Left ventricle myocardium inferior (tissue), 1 donor: ENCODE measurements around the gene IFITM2. TPM values are rescaled to one million over a fixed set of nuclear protein-coding genes. Genes with fewer than 3 reads are reported as not detected.
"Not testable (repeated sequence)": the region's sequence is repeated elsewhere in the genome, so short reads cannot be mapped to it uniquely, and the experiment has no call there.

ENCODE experiments used
- DNase-seq: peaks from one replicate; pipeline ENCODE4 v3.0.0-alpha.2; 2020
- H3K27ac ChIP-seq: fragments of 200-600 bp; replicated peaks from 2 replicates; pipeline ENCODE4 v1.8.0; 2021
- H3K27me3 ChIP-seq: fragments of 200-600 bp; 2 replicates; pipeline ENCODE4 v1.8.0; 2021; ENCODE audit warnings: low read depth
- H3K36me3 ChIP-seq: fragments of 200-600 bp; 2 replicates; pipeline ENCODE4 v1.8.0; 2021
- H3K4me1 ChIP-seq: fragments of 200-600 bp; 2 replicates; pipeline ENCODE4 v1.8.0; 2021
- H3K4me3 ChIP-seq: fragments of 200-600 bp; 2 replicates; pipeline ENCODE4 v1.8.0; 2021; ENCODE audit warnings: mild to moderate bottlenecking, moderate library complexity
- H3K9me3 ChIP-seq: fragments of 200-600 bp; replicated peaks from 2 replicates; pipeline ENCODE4 v1.8.0; 2021
- intact Hi-C: fragments of 100-400 bp; cut with micrococcal nuclease; formaldehyde crosslinking; loops from one replicate; pipeline ENCODE4 v1.11.0; 2022
- total RNA-seq: library from RNA; stranded (reverse); fragmentation: NEBNext Ultra II Directional; extraction: Animal tissue kit (Norgen Biotek cat#: 25700); gene quantifications from one replicate; pipeline ENCODE4 v1.2.1, GENCODE V29; 2021
- TF ChIP-seq, protein P1 (sequence below): fragments of 200-600 bp; IDR thresholded peaks from 2 replicates; pipeline ENCODE4 v1.8.0; 2021; ENCODE audit warnings: antibody characterized with exemption, mild to moderate bottlenecking, borderline replicate concordance
- donor health status: DM: no; HTN: yes; CAD: no; lungs with severe emphysema.

Gene IFITM2
- total RNA-seq, 1 donor from 2014 or later, result 160 TPM

DNA sequence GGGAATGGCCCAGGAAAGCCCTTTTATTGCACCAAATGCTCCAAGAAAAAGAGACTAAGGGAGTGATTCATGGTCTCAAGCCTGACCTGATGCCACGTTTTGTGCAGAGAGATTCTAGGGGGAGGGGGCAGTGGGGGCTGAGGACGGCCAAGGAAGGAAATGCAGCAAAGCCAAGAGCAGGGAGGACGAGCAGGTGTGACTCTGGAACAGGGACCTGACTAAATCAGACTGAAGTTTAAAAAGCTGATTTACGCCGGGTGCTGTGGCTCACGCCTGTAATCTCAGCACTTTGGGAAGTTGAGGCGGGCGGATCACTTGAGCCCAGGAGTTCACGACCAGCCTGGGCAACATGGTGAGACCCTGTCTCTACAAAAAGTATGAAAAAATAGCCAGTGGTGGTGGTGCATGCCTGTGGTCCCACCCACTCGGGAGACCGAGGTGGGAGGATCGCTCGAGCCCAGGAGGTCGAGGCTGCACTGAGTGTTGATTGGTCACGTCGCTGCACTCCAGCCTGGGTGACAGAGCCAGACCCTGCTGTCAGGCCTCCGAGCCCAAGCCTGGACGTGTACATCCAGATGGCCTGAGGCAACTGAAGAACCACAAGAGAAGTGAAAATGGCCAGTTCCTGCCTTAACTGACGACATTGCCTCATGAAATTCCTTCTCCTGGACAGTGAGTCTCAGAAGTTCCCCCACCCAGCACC, 23.9 kb downstream of the IFITM2 start:
- H3K27ac ChIP-seq, result no peak overlapping the region

GRCh38 chr11:332651-333480, 25.2 kb downstream of the IFITM2 start:
- Histone ChIP-seq H3K4me3 (no peak overlapping the region), H3K27me3 (no peaks in the 10 kb centered on the region), H3K9me3 (no peaks in the 10 kb centered on the region), H3K27ac (no peak overlapping the region), H3K36me3 (no peaks in the 10 kb centered on the region), H3K4me1 (peaks cover 29% of the 10 kb centered on the region)
- intact Hi-C loops, result no loop called here
- DNase-seq, result no peak
- TF ChIP-seq, protein P1, sequence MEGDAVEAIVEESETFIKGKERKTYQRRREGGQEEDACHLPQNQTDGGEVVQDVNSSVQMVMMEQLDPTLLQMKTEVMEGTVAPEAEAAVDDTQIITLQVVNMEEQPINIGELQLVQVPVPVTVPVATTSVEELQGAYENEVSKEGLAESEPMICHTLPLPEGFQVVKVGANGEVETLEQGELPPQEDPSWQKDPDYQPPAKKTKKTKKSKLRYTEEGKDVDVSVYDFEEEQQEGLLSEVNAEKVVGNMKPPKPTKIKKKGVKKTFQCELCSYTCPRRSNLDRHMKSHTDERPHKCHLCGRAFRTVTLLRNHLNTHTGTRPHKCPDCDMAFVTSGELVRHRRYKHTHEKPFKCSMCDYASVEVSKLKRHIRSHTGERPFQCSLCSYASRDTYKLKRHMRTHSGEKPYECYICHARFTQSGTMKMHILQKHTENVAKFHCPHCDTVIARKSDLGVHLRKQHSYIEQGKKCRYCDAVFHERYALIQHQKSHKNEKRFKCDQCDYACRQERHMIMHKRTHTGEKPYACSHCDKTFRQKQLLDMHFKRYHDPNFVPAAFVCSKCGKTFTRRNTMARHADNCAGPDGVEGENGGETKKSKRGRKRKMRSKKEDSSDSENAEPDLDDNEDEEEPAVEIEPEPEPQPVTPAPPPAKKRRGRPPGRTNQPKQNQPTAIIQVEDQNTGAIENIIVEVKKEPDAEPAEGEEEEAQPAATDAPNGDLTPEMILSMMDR, result no peak

More for the DNA sequence above, 23.9 kb downstream of the IFITM2 start:
- Histone ChIP-seq H3K36me3 (no peaks in the 10 kb centered on the region), H3K27me3 (peaks cover 7% of the 10 kb centered on the region), H3K4me1 (peaks cover 35% of the 10 kb centered on the region), H3K4me3 (no peak overlapping the region), H3K9me3 (no peaks in the 10 kb centered on the region)
- no peak for DNase-seq
- TF ChIP-seq, protein P1, result no peak
- intact Hi-C loops, result no loop called here

- Histone ChIP-seq H3K27ac (peak overlapping the region; percentile 84), H3K4me1 (peaks cover 24% of the 10 kb centered on the region)
- H3K4me3 ChIP-seq, H3K36me3 ChIP-seq, DNase-seq, intact Hi-C loops, H3K9me3 ChIP-seq, H3K27me3 ChIP-seq: not testable (repeated sequence)
These were observed 26.1 kb downstream of the IFITM2 start for GRCh38 chr11:333616-334263.

DNA sequence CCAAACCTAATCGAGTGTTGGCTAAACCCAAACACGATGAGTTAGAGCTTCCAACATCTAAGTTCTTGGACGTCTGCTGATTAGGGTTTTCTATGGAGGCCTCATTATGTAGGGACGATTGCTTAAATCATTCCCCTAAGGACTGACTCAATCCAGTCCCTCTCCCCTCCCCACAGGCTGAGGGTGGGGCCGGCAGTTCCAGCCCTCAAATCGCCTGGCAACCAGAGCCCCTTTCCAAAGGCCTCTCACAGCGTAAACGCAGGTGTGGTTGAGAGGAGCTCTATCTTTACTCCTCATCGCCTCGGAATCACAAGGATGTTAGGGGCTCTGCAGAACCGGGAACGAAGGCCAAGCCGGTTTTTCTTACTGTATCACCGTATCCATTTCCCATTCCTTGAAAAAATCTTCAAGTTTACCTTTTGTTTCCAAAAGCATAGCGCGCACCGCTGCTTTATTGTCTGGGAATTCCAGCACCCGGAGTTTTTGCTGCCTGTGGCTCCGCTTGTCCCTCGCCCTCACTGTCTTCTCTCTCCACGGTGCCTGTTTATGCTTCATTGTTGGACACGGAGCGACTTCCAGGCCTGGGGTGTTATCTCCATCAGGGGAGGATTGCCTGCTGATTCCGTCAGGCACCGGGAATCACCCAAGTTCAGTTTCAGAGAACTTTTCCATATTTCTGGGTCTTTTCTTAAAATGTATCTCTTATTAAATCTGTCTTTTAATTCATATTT, 26.8 kb downstream of the IFITM2 start:
- TF ChIP-seq, protein P1, result no peak
- intact Hi-C loops, result no loop called here
- Histone ChIP-seq H3K9me3 (no peaks in the 10 kb centered on the region), H3K4me1 (peaks cover 24% of the 10 kb centered on the region), H3K36me3 (no peaks in the 10 kb centered on the region), H3K27me3 (no peaks in the 10 kb centered on the region), H3K27ac (peak overlapping the region; percentile 84), H3K4me3 (peak overlapping the region; percentile 26)
- no peak for DNase-seq

DNA sequence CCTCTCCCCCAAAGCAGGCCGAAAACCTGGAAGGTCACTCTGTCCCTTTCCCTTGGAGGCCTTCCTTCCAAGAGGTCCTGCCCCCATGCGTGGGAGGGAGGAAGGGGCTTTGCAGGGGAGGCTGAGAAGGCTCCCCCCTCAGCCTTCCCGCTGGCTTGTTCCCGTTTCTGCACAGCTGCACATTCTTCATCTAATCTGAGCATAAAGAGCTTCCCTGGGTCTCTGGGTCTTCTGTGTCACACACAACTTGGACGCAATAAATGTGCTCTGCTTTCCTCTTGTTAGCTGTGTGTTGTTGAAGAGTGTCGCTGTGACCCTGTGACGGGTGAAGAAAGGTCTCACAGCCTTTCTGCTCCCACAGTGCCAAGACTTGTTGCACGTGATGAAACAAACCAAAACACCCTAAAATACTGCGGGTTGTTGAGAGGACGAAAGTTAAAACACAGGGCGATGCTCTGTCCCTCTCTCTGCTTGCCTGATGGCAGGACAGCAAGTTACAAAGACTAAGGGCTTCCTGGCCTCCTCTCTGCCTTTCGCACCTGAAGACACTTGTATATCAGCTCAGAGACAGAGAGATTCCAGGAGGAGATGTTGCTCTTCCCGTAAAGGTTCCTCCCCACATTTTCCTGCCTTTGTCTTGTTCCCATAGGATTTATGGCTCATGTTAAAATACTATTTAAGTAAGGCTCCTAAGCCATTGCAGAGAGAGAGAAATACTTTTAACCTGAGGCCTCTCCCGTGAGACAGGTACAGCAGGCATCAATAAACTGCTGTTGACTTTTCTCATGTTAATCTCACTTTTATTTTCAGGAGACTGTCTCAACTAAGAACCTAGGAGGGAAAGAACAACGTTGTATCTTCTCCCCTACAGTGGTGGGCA, 28.4 kb downstream of the IFITM2 start:
- Histone ChIP-seq H3K9me3 (no peaks in the 10 kb centered on the region), H3K27ac (peak overlapping the region; percentile 84)
- TF ChIP-seq, protein P1, result no peak

More for the DNA sequence above, 28.4 kb downstream of the IFITM2 start:
- no peak for DNase-seq
- H3K4me3 ChIP-seq, result no peak overlapping the region
- no peaks in the 10 kb centered on the region for H3K27me3 ChIP-seq
- peaks cover 24% of the 10 kb centered on the region for H3K4me1 ChIP-seq
- no peaks in the 10 kb centered on the region for H3K36me3 ChIP-seq
- intact Hi-C loops, result no loop called here
